HEK293 (cell line): ENCODE data around the gene RHOF.

Source experiments
- CTCF ChIA-PET: fragments of 350-600 bp; formaldehyde crosslinking; extraction: SDS; loops from one replicate; lab custom pipeline; 2021; ENCODE audit warnings: antibody characterized with exemption; lab: Yijun Ruan, JAX
- POLR2A ChIA-PET: fragments of 300-600 bp; formaldehyde crosslinking; extraction: SDS; loops from one replicate; lab custom pipeline; 2020; ENCODE audit warnings: antibody characterized with exemption, inconsistent platforms; lab: Yijun Ruan, JAX
- H3K27ac ChIP-seq: fragments of 200-500 bp; sonication (Bioruptor generic); 2 replicates; pipeline ENCODE4 v1.5.1; 2014; ENCODE audit warnings: low read depth, low read length, control low read depth, inconsistent platforms; ENCODE audit errors: extremely low read depth
- H3K36me3 ChIP-seq, 2 experiments: fragments of 200-500 bp in 1 of 2; sonication (Bioruptor generic) in 1 of 2; 1 replicate in 1 of 2; 2 replicates in 1 of 2; pipeline ENCODE4 v1.5.1; 2014 to 2017; ENCODE audit warnings: inconsistent platforms in 2 of 2, low read length in 2 of 2; ENCODE audit not compliant: control insufficient read depth in 2 of 2, insufficient read depth in 1 of 2
- H3K4me1 ChIP-seq: fragments of 200-500 bp; sonication (Bioruptor generic); 2 replicates; pipeline ENCODE4 v1.5.1; 2014; ENCODE audit warnings: mild to moderate bottlenecking, low read length, inconsistent platforms; ENCODE audit not compliant: control insufficient read depth, insufficient read depth
- H3K4me3 ChIP-seq: 2 replicates; pipeline ENCODE4 v1.5.1; 2011; ENCODE audit warnings: low read depth, mild to moderate bottlenecking, control low read depth, low read length, moderate library complexity
- H3K9me3 ChIP-seq: fragments of 200-500 bp; sonication (Bioruptor generic); 2 replicates; pipeline ENCODE4 v1.5.1; 2014; ENCODE audit warnings: low read depth, low read length, inconsistent platforms; ENCODE audit not compliant: control insufficient read depth, insufficient read depth
- EGR2 ChIP-seq: fragments of 450-650 bp; formaldehyde crosslinking; IDR thresholded peaks from 2 replicates; pipeline ENCODE4 v1.5.1; 2016; ENCODE audit warnings: low read depth, missing biosample characterization, missing genetic modification characterization
- GFI1B ChIP-seq: fragments of 450-650 bp; formaldehyde crosslinking; IDR thresholded peaks from 2 replicates; pipeline ENCODE4 v1.5.1; 2016; ENCODE audit warnings: missing biosample characterization, missing genetic modification characterization
- GLIS1 ChIP-seq: fragments of 450-650 bp; formaldehyde crosslinking; IDR thresholded peaks from 2 replicates; pipeline ENCODE4 v1.5.1; 2016; ENCODE audit warnings: missing biosample characterization, missing genetic modification characterization
- KLF1 ChIP-seq: fragments of 450-650 bp; formaldehyde crosslinking; IDR thresholded peaks from 2 replicates; pipeline ENCODE4 v1.5.1; 2016; ENCODE audit warnings: missing biosample characterization, missing genetic modification characterization
- KLF16 ChIP-seq: fragments of 450-650 bp; formaldehyde crosslinking; IDR thresholded peaks from 2 replicates; pipeline ENCODE4 v1.5.1; 2017; ENCODE audit warnings: missing biosample characterization, missing genetic modification characterization
- KLF8 ChIP-seq: fragments of 450-650 bp; formaldehyde crosslinking; IDR thresholded peaks from 2 replicates; pipeline ENCODE4 v1.5.1; 2016; ENCODE audit warnings: missing biosample characterization, missing genetic modification characterization
- KLF9 ChIP-seq: fragments of 450-650 bp; formaldehyde crosslinking; IDR thresholded peaks from 2 replicates; pipeline ENCODE4 v1.5.1; 2016; ENCODE audit warnings: missing biosample characterization, missing genetic modification characterization, low read depth
- SALL2 ChIP-seq: fragments of 450-650 bp; formaldehyde crosslinking; IDR thresholded peaks from 2 replicates; pipeline ENCODE4 v1.5.0; 2017; ENCODE audit warnings: missing biosample characterization, mild to moderate bottlenecking, missing genetic modification characterization, borderline replicate concordance
- SP7 ChIP-seq: fragments of 450-650 bp; formaldehyde crosslinking; IDR thresholded peaks from 2 replicates; pipeline ENCODE4 v1.5.1; 2016; ENCODE audit warnings: missing biosample characterization, missing genetic modification characterization
- ZBTB10 ChIP-seq: fragments of 450-650 bp; formaldehyde crosslinking; IDR thresholded peaks from 2 replicates; pipeline ENCODE4 v1.5.1; 2016; ENCODE audit warnings: missing biosample characterization, missing genetic modification characterization
- ZBTB6 ChIP-seq: fragments of 450-650 bp; formaldehyde crosslinking; IDR thresholded peaks from 2 replicates; pipeline ENCODE4 v1.5.1; 2017; ENCODE audit warnings: missing biosample characterization, missing genetic modification characterization
- ZFHX2 ChIP-seq: fragments of 450-650 bp; formaldehyde crosslinking; conservative IDR thresholded peaks from 2 replicates; pipeline ENCODE4 v1.5.1; 2016; ENCODE audit warnings: missing biosample characterization, missing genetic modification characterization
- ZFP37 ChIP-seq: fragments of 450-650 bp; formaldehyde crosslinking; IDR thresholded peaks from 2 replicates; pipeline ENCODE4 v1.5.1; 2016; ENCODE audit warnings: missing biosample characterization, missing genetic modification characterization
- ZNF155 ChIP-seq: fragments of 450-650 bp; formaldehyde crosslinking; IDR thresholded peaks from 2 replicates; pipeline ENCODE4 v1.5.1; 2016; ENCODE audit warnings: missing biosample characterization, missing genetic modification characterization
- ZNF157 ChIP-seq: fragments of 450-650 bp; formaldehyde crosslinking; IDR thresholded peaks from 2 replicates; pipeline ENCODE4 v1.5.1; 2016; ENCODE audit warnings: missing biosample characterization, missing genetic modification characterization
- ZNF324 ChIP-seq: fragments of 450-650 bp; formaldehyde crosslinking; IDR thresholded peaks from 2 replicates; pipeline ENCODE4 v1.5.1; 2016; ENCODE audit warnings: missing biosample characterization, missing genetic modification characterization
- ZNF350 ChIP-seq: fragments of 450-650 bp; formaldehyde crosslinking; IDR thresholded peaks from 2 replicates; pipeline ENCODE4 v1.5.0; 2017; ENCODE audit warnings: missing biosample characterization, mild to moderate bottlenecking, missing genetic modification characterization
- ZNF362 ChIP-seq: fragments of 450-650 bp; formaldehyde crosslinking; IDR thresholded peaks from 2 replicates; pipeline ENCODE4 v1.5.1; 2016; ENCODE audit warnings: missing biosample characterization, missing genetic modification characterization
- ZNF398 ChIP-seq: fragments of 450-650 bp; formaldehyde crosslinking; IDR thresholded peaks from 2 replicates; pipeline ENCODE4 v1.5.1; 2017; ENCODE audit warnings: missing biosample characterization, missing genetic modification characterization
- ZNF473 ChIP-seq: fragments of 450-650 bp; formaldehyde crosslinking; IDR thresholded peaks from 2 replicates; pipeline ENCODE4 v1.5.1; 2017; ENCODE audit warnings: missing biosample characterization, missing genetic modification characterization
- ZNF529 ChIP-seq: fragments of 450-650 bp; formaldehyde crosslinking; IDR thresholded peaks from 2 replicates; pipeline ENCODE4 v1.5.1; 2017; ENCODE audit warnings: missing genetic modification characterization, missing biosample characterization; ENCODE audit not compliant: insufficient replicate concordance
- ZNF658 ChIP-seq: fragments of 450-650 bp; formaldehyde crosslinking; IDR thresholded peaks from 2 replicates; pipeline ENCODE4; 2016; ENCODE audit warnings: missing biosample characterization, missing genetic modification characterization
- ZNF777 ChIP-seq: fragments of 450-650 bp; formaldehyde crosslinking; IDR thresholded peaks from 2 replicates; pipeline ENCODE4 v1.5.1; 2017; ENCODE audit warnings: missing biosample characterization, missing genetic modification characterization, borderline replicate concordance
- ZSCAN16 ChIP-seq: fragments of 450-650 bp; formaldehyde crosslinking; IDR thresholded peaks from 2 replicates; pipeline ENCODE4 v1.5.1; 2016; ENCODE audit warnings: missing biosample characterization, missing genetic modification characterization

RHOF gene

GRCh38 chr12:121751749-121752351 is 41.6 kb downstream of the RHOF start:
- ChIA-PET CTCF (no interaction called here), POLR2A (interaction anchor here (0.5 kb wide), 1 partner anchor 58 kb away, joined by 3 read pairs; no protein-coding TSS in a partner anchor)
- no peaks in the 10 kb centered on the region for H3K9me3 ChIP-seq
- no peak overlapping the region for H3K4me3 ChIP-seq
- TF ChIP-seq KLF1 (tag by site-specific recombination) (peak; percentile 55), ZNF777 (no peak)
- H3K27ac ChIP-seq, result no peak overlapping the region
- H3K36me3 ChIP-seq, result peaks cover 8 to 26% of the 10 kb centered on the region in 2 experiments; a peak in 2 of 3 replicates
- H3K4me1 ChIP-seq, result no peaks in the 10 kb centered on the region

GRCh38 chr12:121751034-121751433 is 42.5 kb downstream of the RHOF start:
- H3K4me1 ChIP-seq, result no peaks in the 10 kb centered on the region
- H3K4me3 ChIP-seq, result no peak overlapping the region
- CTCF ChIA-PET, result no interaction called here
- H3K9me3 ChIP-seq, result no peaks in the 10 kb centered on the region
- peaks cover 8 to 26% of the 10 kb centered on the region in 2 experiments; a peak in 2 of 3 replicates for H3K36me3 ChIP-seq
- H3K27ac ChIP-seq, result no peak overlapping the region
- TF ChIP-seq SP7 (tag by site-specific recombination) (no peak), ZNF324 (no peak), SALL2 (tag by site-specific recombination) (no peak), ZNF155 (tag by site-specific recombination) (no peak), ZNF157 (tag by site-specific recombination) (no peak), ZFP37 (tag by site-specific recombination) (no peak), KLF1 (tag by site-specific recombination) (no peak; the same call in 1 of the 2 replicates), ZNF529 (tag by site-specific recombination) (no peak), ZSCAN16 (tag by site-specific recombination) (no peak), ZNF362 (tag by site-specific recombination) (no peak), ZNF398 (tag by site-specific recombination) (no peak), ZNF473 (tag by site-specific recombination) (no peak), KLF16 (no peak)
- POLR2A ChIA-PET, result no interaction called here

GRCh38 chr12:121750507-121750955 is 43.0 kb downstream of the RHOF start:
- H3K4me3 ChIP-seq, result no peak overlapping the region
- TF ChIP-seq GLIS1 (tag by site-specific recombination) (no peak), EGR2 (tag by site-specific recombination) (peak; percentile 99), ZFHX2 (peak; percentile 99), KLF8 (tag by site-specific recombination) (peak; percentile 99), ZBTB6 (tag by site-specific recombination) (no peak), GFI1B (tag by site-specific recombination) (no peak), ZNF350 (tag by site-specific recombination) (no peak), ZNF658 (tag by site-specific recombination) (no peak), ZBTB10 (tag by site-specific recombination) (peak; percentile 34; the same call in 1 of the 2 replicates), KLF9 (tag by site-specific recombination) (peak; percentile 54; the same call in 1 of the 2 replicates), KLF1 (tag by site-specific recombination) (peak; percentile 100)
- no peaks in the 10 kb centered on the region for H3K4me1 ChIP-seq
- ChIA-PET POLR2A (no interaction called here), CTCF (interaction anchor here (1.0 kb wide), 1 partner anchor 14 kb away, joined by 3 read pairs; no protein-coding TSS in a partner anchor)
- H3K27ac ChIP-seq, result no peak overlapping the region
- no peaks in the 10 kb centered on the region for H3K9me3 ChIP-seq
- H3K36me3 ChIP-seq, result peaks cover 8 to 22% of the 10 kb centered on the region in 2 experiments; a peak in 2 of 3 replicates
